UCSD-AML1 (cell line): ENCODE measurements around the gene HUNK.
"Not testable (repeated sequence)": the region's sequence is repeated elsewhere in the genome, so short reads cannot be mapped to it uniquely, and the experiment has no call there.

Experiments used
- DNase-seq: peaks from one replicate; lab custom pipeline; 2025; ENCODE audit not compliant: unreplicated experiment; lab: John Stamatoyannopoulos, UW

The HUNK gene

DNA sequence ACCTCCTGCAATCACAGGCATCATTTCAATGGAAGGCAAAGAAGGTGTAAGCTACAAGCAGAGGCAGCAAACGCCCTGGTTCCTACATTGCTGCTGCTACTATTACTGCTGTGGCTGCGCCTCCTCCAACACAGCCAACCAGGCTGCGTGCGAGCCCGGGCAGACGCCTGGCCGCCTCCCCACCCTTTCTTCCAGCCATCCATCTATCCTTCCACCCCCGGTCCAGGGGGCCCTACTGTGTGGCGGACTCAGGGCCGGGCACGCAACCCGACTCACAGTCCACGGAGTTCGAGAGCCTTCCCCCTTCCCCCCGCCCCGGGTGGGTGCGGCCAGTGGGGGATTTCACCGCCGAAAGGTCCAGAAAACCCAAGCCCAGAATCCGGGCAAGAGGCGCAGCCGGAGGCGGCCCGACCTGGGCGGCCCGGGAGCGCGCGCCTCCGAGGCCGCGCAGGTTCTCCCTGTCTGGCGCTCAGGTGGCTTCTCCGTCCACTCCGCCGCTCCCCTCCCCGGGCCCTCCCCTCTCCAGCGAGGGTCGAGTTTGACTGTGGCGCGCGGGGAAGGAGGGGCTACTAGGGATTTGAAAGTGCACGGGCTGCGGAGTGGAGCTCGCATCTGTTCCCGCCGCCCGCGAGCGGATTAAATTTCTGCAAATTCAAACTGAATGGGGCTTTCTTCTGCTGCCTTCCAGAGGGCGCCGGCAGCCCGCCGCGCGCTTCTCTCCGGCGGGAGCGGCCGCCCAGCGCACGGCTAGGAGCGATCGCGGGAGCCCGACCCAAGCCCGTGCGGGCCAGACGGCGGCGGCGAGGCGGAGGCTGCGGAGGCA lies at the start of gene HUNK:
Gene HUNK, plus strand, starts transcription at position 569 of the 823 bp plus-strand sequence. CDS start 655 bp downstream, outside the sequence.
- DNase-seq = no peak

DNA sequence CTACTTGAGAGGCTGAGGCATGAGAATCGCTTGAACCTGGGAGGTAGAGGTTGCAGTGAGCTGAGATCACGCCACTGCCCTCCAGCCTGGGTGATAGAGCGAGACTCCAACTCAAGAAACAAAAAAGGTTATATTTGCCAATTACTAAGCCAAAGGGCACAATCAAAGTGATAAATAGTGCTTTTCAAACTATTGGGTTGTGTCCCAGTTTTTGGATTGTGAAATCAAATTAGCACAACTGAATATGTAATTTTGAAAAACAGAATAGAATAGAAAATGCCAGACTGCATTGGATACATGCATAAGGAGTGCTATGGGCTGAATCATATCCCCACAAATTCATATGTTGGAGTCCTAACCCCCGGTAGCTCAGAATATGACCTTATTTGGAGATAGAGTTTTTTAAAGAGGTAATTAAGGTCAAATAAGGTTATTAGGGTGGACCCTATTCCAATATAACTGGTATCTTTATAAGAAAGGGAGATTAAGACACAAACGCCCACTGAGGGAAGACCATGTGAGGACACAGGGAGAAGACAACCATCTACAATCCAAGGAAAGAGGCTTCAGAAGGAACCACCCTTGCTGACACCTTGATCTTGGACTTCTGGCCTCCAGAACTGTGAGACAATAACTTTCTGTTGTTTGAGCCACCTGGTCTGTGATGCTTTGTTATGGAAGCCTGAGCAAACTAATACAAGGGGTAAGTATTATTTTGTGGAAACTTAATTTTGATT lies 42.9 kb upstream of the HUNK start:
- no peak for DNase-seq

DNA sequence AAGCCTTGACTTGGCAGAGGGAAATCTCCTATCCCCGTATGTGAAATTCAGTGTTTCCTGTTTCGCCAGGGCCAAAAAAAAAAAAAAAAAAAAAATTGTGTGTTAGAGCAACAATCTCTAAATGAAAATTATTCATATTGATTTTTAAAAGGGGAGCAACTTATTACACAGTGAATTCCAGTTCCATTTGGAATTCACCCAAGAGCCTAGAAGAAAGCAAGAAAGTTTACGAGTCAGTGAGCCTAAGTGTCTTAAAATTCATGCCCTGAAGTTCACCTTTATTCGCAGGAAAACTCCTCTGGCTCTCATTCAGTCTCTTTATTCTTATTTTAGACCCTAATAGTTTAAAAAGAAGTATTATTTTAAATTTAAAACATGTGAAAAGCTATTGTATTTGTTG lies 42.1 kb upstream of the HUNK start:
- no peak for DNase-seq

DNA sequence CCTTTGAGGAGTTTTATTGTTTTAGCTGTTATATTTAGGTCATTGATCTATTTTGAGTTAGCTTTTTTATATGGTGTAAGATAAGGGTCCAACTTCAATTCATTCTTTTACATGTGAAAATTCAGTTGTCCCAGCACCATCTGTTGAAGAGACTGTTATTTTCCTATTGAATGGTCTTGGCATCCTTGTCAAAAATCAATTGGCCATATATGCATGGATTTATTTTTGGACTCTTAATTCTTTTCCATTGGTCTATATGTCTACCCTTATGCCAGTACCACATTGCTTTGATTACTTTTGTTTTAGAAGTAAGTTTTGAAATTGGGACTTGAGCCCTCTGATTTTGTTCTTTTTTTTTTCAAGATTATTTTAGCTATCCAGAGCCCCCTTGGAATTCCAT lies 35.8 kb upstream of the HUNK start:
- no peak for DNase-seq

DNA sequence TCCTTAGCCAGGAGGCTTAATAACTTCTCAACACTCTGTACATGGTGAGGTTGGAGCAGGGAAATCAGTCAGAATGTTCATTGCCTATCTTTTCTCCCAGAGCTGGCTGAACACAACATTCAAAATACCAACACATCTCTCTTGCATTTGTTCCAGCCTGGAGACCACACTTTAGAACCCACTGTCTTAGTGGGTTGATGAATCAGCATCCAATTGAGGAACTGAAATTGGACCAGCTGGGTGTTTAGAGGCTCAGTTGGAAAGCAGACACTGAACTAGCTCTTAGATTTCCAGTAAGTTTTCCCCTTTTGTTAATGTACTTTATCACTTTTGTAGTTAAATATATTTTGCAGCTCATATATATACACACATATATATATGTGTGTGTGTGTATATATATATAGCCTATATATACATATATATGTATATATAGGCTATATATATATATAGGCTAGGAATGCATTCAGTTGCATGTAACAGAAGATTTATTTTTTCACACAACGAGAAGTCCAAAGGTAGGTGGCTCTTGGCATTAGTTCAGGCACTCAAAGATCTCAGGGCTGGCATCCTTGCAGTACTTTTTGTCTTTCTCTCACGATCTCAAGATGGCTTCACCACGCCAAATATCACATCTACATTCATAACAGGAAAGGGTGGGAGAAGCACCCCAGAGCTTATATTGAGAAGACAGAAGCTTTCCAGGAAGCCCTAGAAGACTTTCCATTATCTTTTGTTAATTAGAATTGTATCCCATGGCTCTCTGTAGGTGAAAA lies 35.0 kb upstream of the HUNK start:
- DNase-seq = no peak

DNA sequence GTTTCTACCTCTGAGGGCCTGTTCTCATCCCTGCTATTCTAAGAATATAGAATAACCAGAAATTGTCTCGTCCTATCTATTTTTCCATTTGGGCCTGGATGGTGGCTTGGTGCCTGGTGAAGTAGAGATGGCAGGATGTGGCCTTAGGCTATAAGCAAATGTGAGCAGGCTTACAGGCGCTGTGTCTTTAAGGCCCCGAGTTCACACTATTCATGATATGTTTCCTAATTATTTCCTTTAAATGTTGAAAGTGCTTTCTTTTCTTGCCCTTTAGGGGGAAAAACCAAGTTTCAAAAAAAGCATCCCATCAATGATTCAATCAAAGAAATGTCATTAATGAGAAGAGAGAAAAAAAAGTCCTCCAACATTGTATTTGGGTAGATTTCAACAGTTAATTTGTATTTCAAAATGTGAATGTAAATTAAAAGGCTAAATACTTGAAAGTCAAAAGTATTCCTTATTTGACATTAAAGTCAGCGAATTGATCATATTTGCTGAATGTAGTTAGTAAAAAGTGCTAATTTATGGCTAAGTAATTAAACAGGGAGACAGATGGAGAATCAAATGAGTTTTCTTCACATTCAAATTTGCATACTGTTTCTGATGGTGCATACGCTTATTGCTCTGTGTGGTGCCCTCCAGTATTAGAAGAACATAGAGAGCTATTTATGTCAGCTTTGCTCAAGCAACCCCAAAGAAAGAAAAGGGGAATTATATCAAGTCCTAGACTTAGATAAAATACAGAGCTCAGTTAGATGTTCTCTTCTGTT lies 34.0 kb upstream of the HUNK start:
- no peak for DNase-seq

DNA sequence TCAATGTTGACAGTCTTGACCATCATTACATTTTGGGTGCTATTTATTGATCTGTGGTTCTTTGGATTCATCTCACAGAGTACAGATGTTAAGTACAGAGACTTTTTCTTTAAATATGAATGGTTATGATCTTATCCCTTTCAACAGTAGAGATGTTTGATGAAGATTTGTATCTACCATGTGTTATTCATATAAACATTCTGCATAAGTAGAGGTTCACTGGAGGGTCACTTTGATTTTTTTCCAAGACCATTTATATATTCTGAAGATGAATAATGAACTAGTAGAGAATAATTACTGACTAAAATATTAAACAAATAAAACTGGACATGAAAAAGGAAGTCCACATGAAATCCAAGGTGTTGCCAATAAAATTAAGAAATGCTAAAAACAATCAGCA lies 28.6 kb upstream of the HUNK start:
- DNase-seq = no peak

DNA sequence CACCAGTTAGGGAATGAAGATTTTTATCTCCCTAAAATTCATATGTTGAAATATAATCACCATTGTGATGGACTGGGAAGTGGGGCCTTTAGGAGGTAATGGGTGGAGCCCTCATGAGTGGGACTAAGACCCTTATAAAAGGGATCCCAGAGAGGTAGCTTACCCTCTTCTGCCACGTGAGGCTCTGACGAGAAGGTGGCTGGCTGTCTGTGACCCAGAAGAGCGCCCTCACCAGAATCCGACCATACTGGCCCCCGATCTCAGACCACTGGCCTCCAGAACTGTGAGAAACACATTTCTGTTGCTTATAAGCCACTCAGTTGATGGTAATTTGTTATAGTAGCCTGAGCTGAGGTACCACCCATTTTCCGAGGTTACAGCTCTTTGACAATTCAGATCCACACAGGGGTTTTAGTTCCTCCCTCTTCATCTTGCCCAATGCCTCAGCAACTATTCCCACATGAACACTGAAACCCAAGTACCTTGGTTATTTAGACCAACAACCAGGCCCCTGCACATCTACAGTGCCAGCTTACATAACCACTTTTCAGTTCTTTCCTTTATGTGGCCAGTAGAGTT lies 27.6 kb upstream of the HUNK start:
- no peak for DNase-seq

DNA sequence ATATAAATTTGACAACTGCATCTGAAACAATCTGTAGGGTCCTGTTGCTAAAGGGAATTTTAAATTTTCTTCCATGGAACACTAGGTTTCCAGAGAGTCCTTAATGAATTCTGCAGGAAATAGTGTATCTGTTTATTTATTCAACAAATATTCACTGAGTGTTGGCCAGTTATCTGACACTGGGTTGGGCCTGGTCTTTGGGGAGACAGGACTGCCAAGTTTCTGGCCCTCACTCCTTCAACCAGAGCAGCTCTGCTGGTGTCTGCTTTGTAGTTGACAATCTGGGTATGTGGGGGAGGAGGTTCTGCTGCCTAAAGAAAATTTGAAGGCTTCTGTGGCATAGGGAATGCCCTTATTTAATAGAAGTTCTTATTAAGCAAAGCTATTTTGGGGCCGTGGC lies 26.1 kb upstream of the HUNK start:
- no peak for DNase-seq

DNA sequence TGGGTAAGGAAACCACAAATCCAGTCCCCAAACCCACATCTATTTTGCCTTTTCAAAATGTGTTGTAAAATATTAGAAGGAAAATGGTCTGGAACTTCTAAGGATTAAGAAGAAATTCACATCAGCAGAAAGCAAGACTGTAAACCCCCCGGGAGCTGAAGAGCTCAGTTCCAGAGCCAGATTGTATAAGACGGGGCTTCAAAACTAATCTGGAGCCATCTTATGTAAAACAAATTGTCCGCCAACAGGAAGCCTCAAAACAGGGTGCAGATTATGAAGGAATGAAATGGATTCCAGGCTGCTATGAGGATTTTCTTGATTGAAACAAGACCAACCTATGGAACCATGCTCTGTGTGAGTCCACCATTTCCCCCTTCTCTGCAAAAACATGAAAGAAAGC lies 25.1 kb upstream of the HUNK start:
- no peak for DNase-seq

DNA sequence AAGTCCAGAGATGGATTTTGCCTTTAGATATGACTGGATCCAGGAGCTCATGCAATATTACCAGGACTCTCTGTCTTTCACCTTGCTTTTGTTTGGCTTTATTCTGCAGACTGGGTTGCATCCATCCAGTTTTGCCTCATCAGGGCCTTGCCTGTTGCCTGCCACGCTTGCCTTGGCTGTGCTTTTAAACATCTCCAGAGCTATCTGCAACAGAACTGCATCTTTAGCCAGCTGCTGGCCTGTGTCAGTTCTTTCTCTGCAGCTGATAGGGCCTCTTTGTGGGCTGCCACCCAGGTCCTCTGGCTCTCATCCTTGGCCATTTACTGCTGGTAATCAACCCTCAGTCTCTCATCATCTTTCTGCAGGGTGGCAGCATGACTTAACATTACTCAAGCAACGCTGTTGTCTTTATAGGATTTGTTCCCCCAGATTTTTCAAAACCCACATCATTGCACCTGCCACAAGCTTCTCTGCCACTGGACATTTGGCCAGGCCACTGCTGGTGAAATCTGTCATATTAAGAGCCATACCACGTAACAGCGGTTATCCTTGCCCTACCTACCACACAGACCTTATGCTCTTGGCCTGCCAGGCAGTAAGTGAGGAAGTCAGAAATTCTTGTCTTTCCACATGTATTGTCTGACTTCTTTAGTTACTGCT lies 24.4 kb upstream of the HUNK start:
- no peak for DNase-seq

DNA sequence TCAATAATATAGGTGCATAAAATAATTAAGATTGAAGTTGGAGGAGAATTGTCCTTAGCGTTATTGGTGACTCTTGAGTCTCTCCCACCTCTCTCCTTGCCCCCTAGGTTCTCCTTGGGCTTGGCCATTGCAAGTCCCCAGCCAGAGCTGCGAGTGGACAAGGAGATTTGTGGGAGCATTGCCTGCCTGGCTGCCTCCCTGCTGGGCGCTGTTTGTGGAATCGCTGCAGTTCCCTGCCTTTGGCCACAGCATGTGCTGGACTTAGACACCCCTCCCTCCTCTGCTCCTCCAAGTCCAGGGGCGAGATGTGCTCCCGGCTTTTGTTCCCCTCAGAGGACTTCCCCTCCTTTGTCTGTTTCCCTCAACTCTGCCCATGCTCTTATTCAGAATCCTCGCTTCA lies 21.9 kb upstream of the HUNK start:
- DNase-seq = no peak

DNA sequence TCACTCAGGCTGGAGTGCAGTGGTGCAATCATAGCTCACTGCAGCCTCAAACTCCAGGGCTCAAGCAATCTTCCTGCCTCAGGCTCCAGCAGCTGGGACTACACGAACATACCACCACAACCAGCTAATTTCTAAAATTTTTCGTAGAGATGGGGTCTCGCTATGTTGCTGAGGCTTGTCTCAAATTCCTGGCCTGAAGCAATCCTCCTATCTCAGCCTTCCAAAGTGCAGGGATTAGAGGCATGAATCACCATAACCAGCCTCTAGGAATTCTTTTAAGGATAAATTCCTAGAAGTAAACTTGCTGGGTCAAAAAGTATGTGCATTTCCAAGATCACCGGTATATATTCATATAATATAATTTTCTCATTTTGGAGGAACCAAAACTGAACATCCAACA lies 17.6 kb upstream of the HUNK start:
- no peak for DNase-seq

DNA sequence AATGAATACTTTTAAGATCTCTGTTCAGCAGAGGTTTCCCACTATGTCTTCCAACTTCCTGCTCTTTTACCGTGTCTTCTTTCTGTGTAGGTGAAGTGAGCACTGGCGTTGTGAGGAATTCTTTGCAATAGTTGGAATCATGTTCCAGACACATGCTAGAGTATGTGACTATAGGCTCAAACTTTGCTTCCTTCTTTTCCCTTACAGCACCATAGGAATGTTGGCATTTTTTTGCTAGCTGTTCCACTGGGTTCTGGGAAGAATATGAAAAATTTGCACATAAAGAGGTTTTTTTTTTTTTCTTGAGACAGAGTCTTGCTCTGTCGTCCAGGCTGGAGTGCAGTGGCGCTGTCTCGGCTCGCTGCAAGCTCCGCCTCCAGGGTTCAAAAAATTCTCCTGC lies 15.7 kb upstream of the HUNK start:
- DNase-seq = no peak

DNA sequence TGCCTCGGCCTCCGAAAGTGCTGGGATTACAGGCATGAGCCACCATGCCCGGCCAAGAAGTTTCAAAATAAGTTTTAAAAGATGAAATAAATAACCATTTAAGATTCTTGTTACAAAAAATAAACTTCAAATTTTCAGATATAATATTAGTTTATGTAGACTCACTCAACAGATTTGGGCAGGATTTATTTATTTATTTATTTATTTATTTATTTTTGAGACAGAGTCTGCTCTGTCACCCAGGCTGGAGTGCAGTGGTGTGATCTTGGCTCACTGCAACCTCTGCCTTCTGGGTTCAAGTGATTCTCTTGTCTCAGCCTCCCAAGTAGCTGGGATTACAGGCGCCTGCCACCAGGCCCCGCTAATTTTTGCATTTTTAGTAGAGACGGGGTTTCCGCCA lies 15.2 kb upstream of the HUNK start:
- not testable (repeated sequence) for DNase-seq

DNA sequence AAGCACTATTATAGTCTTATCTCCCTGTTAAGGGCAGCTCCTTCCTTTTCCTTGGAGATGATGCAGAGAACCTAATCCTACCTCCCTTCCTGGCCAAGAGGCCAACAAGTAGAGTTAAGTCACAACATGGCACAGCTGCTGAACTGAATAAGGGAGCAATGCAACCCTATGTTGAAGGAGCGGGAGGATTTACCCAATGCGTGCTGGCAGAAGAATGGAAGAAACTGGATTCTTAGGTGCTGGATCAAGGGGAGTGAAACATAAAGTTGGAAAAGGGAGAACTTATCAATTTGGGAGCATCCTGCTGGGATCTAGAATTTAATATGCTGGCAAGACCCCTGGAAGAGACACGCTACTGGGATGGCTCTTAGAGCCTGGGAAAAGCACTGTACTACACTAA lies 12.0 kb upstream of the HUNK start:
- no peak for DNase-seq

DNA sequence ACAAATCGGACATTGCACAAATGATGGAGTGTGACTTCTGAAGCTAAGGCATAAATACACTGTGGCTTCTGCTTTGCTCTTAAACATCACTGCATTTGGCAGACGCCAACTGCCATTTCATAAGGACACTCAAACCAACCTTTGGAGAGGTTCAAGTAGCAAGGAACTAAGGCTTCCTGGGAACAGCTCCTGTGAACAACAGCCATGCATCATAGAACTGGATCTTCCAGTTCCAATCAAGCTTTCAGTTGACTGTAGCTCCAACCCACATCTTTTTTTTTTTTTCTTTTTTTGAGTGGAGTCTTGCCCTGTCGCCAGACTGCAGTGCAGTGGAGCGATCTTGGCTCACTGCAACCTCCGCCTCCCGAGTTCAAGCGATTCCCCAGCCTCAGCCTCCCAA lies 10.7 kb upstream of the HUNK start:
- DNase-seq = no peak

DNA sequence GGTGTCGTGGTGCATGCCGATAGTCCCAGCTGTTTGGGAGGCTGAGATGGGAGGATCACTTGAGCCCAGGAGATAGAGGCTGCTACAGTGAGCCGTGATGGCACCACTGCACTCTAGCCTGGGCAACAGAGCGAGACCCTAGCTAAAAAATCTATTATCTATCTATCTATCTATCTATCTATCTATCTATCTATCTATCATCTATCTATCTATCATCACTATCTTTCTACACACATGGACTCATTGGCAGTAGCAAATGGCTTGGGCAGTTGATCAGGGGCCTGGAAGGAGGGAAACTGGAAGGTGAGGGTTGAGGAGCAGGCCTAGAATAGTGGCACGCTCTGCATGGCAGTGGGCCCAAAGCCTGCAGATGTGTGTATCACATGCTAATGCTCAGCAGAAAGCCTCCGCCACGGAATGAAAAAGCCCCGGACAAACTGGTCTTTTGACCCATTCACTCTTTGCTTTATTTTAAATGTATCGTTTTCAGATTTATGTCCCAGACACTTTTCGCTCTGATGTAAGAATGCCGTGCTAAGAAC lies 7.3 kb upstream of the HUNK start:
- no peak for DNase-seq

DNA sequence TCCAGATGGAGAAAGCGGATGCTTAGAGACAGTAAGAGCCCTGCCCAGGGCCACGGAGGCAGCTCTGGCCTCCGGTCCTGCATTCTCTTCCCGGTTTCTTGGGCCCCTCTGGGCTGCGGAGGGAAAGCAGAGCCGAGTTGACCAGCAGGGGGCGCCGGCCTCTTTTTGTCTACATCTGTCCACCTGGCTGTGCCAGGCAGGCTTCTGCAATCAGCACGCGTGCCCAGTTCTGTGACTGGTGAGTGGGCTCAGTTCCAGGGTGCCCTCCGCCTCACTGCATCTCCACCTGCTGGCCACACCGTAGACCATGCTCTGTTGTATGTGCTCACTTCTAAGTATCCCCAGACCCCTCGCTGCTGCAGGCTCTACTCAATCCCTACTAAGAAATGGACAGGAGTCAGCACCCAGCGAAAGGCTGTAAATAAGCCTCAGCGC lies 6.7 kb upstream of the HUNK start:
- DNase-seq = peak; percentile 71

DNA sequence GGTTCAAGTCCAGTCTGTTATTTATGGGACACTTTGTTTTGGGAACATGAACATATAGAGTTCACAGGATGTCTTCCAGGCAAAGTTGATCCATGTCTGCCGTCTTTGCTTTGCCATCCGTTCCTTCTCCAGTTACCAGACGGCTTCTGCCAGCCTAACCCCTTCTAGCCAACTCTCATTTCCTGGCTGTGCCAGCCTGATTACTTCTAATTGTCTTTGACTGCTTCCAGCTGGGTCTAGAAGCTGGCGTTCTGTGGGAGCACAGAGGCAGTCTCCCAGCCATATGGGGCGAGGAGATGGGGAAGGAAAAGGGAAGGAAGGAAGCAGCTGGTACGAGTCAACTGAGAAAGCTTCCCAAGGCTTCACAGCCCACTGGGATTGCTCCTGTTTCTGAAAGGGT lies 3.1 kb upstream of the HUNK start:
- no peak for DNase-seq
